Loucy (cell line): ENCODE measurements around the gene CSH2.
"Not testable (repeated sequence)": the region's sequence is repeated elsewhere in the genome, so short reads cannot be mapped to it uniquely, and the experiment has no call there.

Experiments used
- H2AFZ ChIP-seq: fragments of 200-600 bp; sonication (generic); 2 replicates; pipeline ENCODE4 v1.6.0; 2016; ENCODE audit warnings: antibody characterized with exemption, mild to moderate bottlenecking, low read length, moderate library complexity
- H3F3A ChIP-seq: fragments of 200-600 bp; 2 replicates; pipeline ENCODE4 v1.6.0; 2016; ENCODE audit warnings: antibody characterized with exemption, low read depth, mild to moderate bottlenecking
- H3K27me3 ChIP-seq: fragments of 200-600 bp; sonication (generic); 2 replicates; pipeline ENCODE4 v1.6.1; 2014; ENCODE audit warnings: low read length, mild to moderate bottlenecking; ENCODE audit not compliant: insufficient read depth, poor library complexity, severe bottlenecking
- H3K36me3 ChIP-seq: fragments of 200-600 bp; sonication (generic); 2 replicates; pipeline ENCODE4 v1.6.1; 2016; ENCODE audit warnings: low read length; ENCODE audit not compliant: insufficient read depth
- H3K4me1 ChIP-seq: fragments of 200-600 bp; sonication (generic); 2 replicates; pipeline ENCODE4 v1.5.1; 2014; ENCODE audit warnings: low read length, mild to moderate bottlenecking; ENCODE audit not compliant: insufficient read depth, poor library complexity, severe bottlenecking
- H3K4me2 ChIP-seq: fragments of 200-600 bp; sonication (generic); 2 replicates; pipeline ENCODE4 v1.6.0; 2014; ENCODE audit warnings: antibody characterized with exemption, low read length, low read depth, mild to moderate bottlenecking; ENCODE audit not compliant: poor library complexity, severe bottlenecking
- H3K4me3 ChIP-seq: fragments of 200-600 bp; sonication (generic); 2 replicates; pipeline ENCODE4 v1.5.1; 2014; ENCODE audit warnings: low read length, mild to moderate bottlenecking, mixed read lengths; ENCODE audit not compliant: poor library complexity, severe bottlenecking
- H3K79me2 ChIP-seq: fragments of 200-600 bp; sonication (generic); 2 replicates; pipeline ENCODE4 v1.6.1; 2014; ENCODE audit warnings: low read length; ENCODE audit not compliant: insufficient read depth
- H3K9ac ChIP-seq: fragments of 200-600 bp; sonication (generic); 2 replicates; pipeline ENCODE4 v1.6.0; 2014; ENCODE audit warnings: mild to moderate bottlenecking, low read depth, low read length, moderate library complexity; ENCODE audit not compliant: poor library complexity, severe bottlenecking
- H3K9me2 ChIP-seq: fragments of 200-600 bp; sonication (generic); replicated peaks from 2 replicates; pipeline ENCODE4 v1.6.1; 2016; ENCODE audit warnings: low read depth, low read length, mixed read lengths
- H3K9me3 ChIP-seq: fragments of 200-600 bp; sonication (generic); 2 replicates; pipeline ENCODE4 v1.6.1; 2014; ENCODE audit warnings: mild to moderate bottlenecking, antibody characterized with exemption, low read length, low read depth; ENCODE audit not compliant: insufficient read depth
- H4K20me1 ChIP-seq: fragments of 200-600 bp; sonication (generic); 2 replicates; pipeline ENCODE4 v1.6.0; 2014; ENCODE audit warnings: antibody characterized with exemption, low read length, mild to moderate bottlenecking; ENCODE audit not compliant: insufficient read depth, poor library complexity, severe bottlenecking
- EZH2phosphoT487 ChIP-seq: fragments of 200-600 bp; IDR thresholded peaks from 2 replicates; pipeline ENCODE4 v1.6.1; 2018; ENCODE audit warnings: antibody characterized with exemption, mild to moderate bottlenecking, moderate library complexity, borderline replicate concordance
- TF ChIP-seq, protein P1 (sequence below): fragments of 200-600 bp; sonication (generic); conservative IDR thresholded peaks from 2 replicates; pipeline ENCODE4 v1.5.1; 2014; ENCODE audit warnings: mild to moderate bottlenecking, antibody characterized with exemption, low read length

Gene CSH2

GRCh38 chr17:63859257-63859656 is 14.2 kb downstream of the CSH2 start:
- H4K20me1 ChIP-seq, result no peaks in the 10 kb centered on the region
- TF ChIP-seq, protein P1, sequence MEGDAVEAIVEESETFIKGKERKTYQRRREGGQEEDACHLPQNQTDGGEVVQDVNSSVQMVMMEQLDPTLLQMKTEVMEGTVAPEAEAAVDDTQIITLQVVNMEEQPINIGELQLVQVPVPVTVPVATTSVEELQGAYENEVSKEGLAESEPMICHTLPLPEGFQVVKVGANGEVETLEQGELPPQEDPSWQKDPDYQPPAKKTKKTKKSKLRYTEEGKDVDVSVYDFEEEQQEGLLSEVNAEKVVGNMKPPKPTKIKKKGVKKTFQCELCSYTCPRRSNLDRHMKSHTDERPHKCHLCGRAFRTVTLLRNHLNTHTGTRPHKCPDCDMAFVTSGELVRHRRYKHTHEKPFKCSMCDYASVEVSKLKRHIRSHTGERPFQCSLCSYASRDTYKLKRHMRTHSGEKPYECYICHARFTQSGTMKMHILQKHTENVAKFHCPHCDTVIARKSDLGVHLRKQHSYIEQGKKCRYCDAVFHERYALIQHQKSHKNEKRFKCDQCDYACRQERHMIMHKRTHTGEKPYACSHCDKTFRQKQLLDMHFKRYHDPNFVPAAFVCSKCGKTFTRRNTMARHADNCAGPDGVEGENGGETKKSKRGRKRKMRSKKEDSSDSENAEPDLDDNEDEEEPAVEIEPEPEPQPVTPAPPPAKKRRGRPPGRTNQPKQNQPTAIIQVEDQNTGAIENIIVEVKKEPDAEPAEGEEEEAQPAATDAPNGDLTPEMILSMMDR, result no peak
- TF ChIP-seq EZH2phosphoT487, result no peak
- H3K9me3 ChIP-seq, result no peaks in the 10 kb centered on the region
- no peak overlapping the region for H3K4me3 ChIP-seq
- H3F3A ChIP-seq, result no peaks in the 10 kb centered on the region
- no peaks in the 10 kb centered on the region for H3K9me2 ChIP-seq
- no peak overlapping the region for H3K4me2 ChIP-seq
- H3K36me3 ChIP-seq, result no peaks in the 10 kb centered on the region
- no peaks in the 10 kb centered on the region for H3K4me1 ChIP-seq
- no peak overlapping the region for H3K9ac ChIP-seq
- H3K79me2 ChIP-seq, result no peaks in the 10 kb centered on the region
- H2AFZ ChIP-seq, result no peak overlapping the region
- H3K27me3 ChIP-seq, result no peaks in the 10 kb centered on the region

DNA sequence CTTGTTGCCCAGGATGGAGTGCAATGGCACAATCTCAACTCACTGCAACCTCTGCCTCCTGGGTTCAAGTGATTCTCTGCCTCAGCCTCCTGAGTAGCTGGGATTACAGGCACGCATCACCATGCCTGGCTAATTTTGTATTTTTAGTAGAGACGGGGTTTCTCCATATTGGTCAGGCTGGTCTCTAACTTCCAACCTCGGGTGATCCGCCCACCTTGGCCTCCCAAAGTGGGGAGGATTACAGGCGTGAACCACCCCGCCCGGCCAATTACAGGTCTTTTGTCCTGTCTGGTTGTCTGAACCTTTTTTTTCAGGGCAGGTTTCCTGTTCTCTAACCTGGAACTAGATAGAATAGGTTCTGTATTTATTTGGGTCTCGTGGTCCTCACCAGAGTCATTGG is 17.1 kb downstream of the CSH2 start:
- H3K4me2 ChIP-seq, H3K9me2 ChIP-seq, H3K4me1 ChIP-seq, H3K4me3 ChIP-seq, H3K27me3 ChIP-seq, H3K79me2 ChIP-seq, H3K9me3 ChIP-seq, H3K36me3 ChIP-seq, H4K20me1 ChIP-seq, H3K9ac ChIP-seq, H2AFZ ChIP-seq, H3F3A ChIP-seq: not testable (repeated sequence)

- Histone ChIP-seq H3K4me2 (no peak overlapping the region), H3K36me3 (no peaks in the 10 kb centered on the region), H3K9ac (no peak overlapping the region)
These were observed 18.3 kb downstream of the CSH2 start for GRCh38 chr17:63855185-63855584.

DNA sequence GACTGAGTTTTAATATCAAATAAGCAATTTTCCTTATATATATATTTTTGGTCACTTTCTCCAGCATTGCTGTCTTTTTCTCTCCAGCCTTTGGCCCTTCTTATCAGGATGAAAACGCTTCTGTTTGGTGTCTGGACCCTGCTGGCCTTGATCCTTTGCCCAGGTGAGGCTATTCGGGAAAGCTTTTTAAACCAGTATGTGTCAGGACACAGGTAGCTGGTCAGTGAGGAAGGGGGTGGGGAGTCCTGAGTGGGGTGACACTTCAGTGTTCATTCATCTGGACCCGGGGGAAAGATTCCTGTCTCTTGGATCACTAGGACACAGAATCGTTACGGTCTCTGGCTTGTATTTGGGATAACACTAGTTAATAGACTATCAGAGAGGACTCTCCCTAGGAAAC is 18.8 kb downstream of the CSH2 start:
- H3K4me3 ChIP-seq, result no peak overlapping the region
- H3K9me2 ChIP-seq, result no peaks in the 10 kb centered on the region
- no peaks in the 10 kb centered on the region for H3K9me3 ChIP-seq
- no peak overlapping the region for H2AFZ ChIP-seq
- no peaks in the 10 kb centered on the region for H4K20me1 ChIP-seq
- no peak for TF ChIP-seq EZH2phosphoT487
- TF ChIP-seq, protein P1, result no peak
- H3K4me1 ChIP-seq, result no peaks in the 10 kb centered on the region
- no peaks in the 10 kb centered on the region for H3K79me2 ChIP-seq
- no peaks in the 10 kb centered on the region for H3F3A ChIP-seq
- no peak overlapping the region for H3K9ac ChIP-seq
- no peak overlapping the region for H3K4me2 ChIP-seq
- no peaks in the 10 kb centered on the region for H3K36me3 ChIP-seq
- no peaks in the 10 kb centered on the region for H3K27me3 ChIP-seq

More at GRCh38 chr17:63855185-63855584, 18.3 kb downstream of the CSH2 start:
- TF ChIP-seq, protein P1, result no peak
- Histone ChIP-seq H3K79me2 (no peaks in the 10 kb centered on the region), H3K4me1 (no peaks in the 10 kb centered on the region), H3F3A (no peaks in the 10 kb centered on the region), H4K20me1 (no peaks in the 10 kb centered on the region), H3K9me2 (no peaks in the 10 kb centered on the region), H3K9me3 (no peaks in the 10 kb centered on the region), H3K4me3 (no peak overlapping the region), H2AFZ (no peak overlapping the region), H3K27me3 (no peaks in the 10 kb centered on the region)
